ENCODE results near the gene CACHD1.
"Not testable (repeated sequence)": the region's sequence is repeated elsewhere in the genome, so short reads cannot be mapped to it uniquely, and the experiment has no call there.

The CACHD1 gene

GRCh38 chr1:64715186-64715585 is 245.3 kb downstream of the CACHD1 start:
- no peak for DNase-seq

DNA sequence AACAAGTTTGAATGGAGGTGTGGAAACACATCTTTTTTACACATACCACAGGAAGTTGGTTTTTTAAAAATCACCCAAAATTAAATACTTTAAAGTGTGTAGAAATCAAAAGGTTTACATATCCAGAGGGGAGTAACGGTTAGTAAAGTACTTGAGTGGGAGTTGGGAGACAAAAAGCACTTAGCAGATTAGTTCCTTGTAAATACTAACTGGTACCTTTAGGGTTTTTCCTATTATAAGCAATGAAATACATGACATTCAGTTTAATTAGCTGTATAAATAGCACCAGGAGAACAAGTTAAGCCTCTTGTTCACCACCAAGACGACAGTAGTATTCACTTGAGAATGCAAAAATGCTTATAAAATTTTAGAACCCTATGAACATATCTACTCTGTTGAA is 251.2 kb downstream of the CACHD1 start:
- no peak for DNase-seq

GRCh38 chr1:64721576-64722145 is 251.7 kb downstream of the CACHD1 start:
- DNase-seq, result no peak

DNA sequence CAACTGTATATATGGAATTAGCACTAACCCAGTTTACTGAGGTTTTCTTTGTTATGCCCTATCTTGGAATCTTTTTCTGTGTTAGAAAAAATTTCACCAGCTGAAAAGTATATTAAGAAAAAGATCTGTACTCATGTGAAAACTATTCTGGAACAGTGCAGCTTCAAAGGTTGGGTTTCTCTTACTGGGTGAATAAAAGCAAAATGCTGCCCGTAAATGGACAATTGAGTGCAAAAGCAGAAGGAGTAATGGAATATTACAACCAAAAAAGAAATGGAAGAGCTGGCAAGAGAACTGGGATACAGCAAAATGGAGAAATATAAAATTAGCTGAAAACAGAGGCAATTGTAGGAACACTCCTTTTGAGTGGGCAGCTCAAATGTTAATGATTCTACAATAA is 257.9 kb downstream of the CACHD1 start:
- DNase-seq, result no peak

GRCh38 chr1:64733581-64734286 is 263.8 kb downstream of the CACHD1 start:
- no peak for DNase-seq

DNA sequence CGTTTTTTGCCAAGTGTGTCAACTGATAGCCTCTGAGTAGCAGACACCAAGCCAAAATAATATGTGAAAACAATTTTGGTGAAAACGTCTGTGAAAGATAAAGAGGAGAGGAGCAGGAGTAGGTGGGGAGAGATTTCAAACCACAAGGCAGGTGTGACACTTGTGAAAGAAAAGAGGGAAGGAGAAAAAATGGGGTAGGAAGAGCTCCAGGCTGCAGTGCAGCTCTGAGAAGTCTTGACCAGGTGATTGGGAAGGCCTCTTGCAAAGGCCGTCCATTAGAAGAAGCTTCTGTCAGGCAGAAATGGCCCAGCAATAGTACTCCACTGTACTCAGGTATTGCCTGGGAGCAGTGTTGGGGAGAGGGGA is 264.3 kb downstream of the CACHD1 start:
- DNase-seq, result no peak

DNA sequence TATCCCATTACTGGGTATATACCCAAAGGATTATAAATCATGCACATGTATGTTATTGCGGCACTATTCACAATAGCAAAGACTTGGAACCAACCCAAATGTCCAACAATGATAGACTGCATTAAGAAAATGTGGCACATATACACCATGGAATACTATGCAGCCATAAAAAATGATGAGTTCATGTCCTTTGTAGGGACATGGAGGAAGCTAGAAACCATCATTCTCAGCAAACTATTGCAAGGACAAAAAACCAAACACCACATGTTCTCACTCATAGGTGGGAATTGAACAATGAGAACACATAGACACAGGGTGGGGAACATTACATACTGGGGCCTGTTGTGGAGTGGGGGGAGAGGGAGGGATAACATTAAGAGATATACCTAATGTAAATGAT is 270.8 kb downstream of the CACHD1 start:
- not testable (repeated sequence) for DNase-seq

Measured in activated gamma-delta T cell treated with Interleukin-2 at 50 U/mL for 16 hours (primary cell).